Measurements from ENCODE around the gene FAM25C.
"Not testable (repeated sequence)": the region's sequence is repeated elsewhere in the genome, so short reads cannot be mapped to it uniquely, and the experiment has no call there.

The FAM25C gene

GRCh38 chr10:47957158-47957557 is 42.4 kb downstream of the FAM25C start:
- not testable (repeated sequence) for FAIRE-seq

- FAIRE-seq: not testable (repeated sequence)
Observed at GRCh38 chr10:47947424-47947823, 52.2 kb downstream of the FAM25C start.
